ENCODE data around the gene LIPG.

Gene LIPG

GRCh38 chr18:49585781-49586663, 24.2 kb downstream of the LIPG start:
- no peak overlapping the region for H3K27ac ChIP-seq (ENCODE audit: low read depth, low read length)
- H3K9ac ChIP-seq (ENCODE audit: low read length) = no peak overlapping the region
- no peak overlapping the region for H3K4me3 ChIP-seq (ENCODE audit: low read length)
- no peaks in the 10 kb centered on the region for H3K36me3 ChIP-seq (ENCODE audit: control insufficient read depth, insufficient read depth, low read length)
- no peaks in the 10 kb centered on the region for H3K4me1 ChIP-seq (ENCODE audit: control insufficient read depth, insufficient read depth, low read length)
- H3K27me3 ChIP-seq (ENCODE audit: control insufficient read depth, insufficient read depth, low read length) = no peaks in the 10 kb centered on the region

- no peak overlapping the region for H3K27ac ChIP-seq (ENCODE audit: low read depth, low read length)
Observed at GRCh38 chr18:49588171-49588570, 26.3 kb downstream of the LIPG start.

GRCh38 chr18:49588971-49589370, 27.1 kb downstream of the LIPG start:
- H3K27me3 ChIP-seq (ENCODE audit: control insufficient read depth, insufficient read depth, low read length) = no peaks in the 10 kb centered on the region
- no peaks in the 10 kb centered on the region for H3K36me3 ChIP-seq (ENCODE audit: control insufficient read depth, insufficient read depth, low read length)
- H3K9ac ChIP-seq (ENCODE audit: low read length) = no peak overlapping the region
- H3K4me1 ChIP-seq (ENCODE audit: control insufficient read depth, insufficient read depth, low read length) = no peaks in the 10 kb centered on the region
- no peak overlapping the region for H3K27ac ChIP-seq (ENCODE audit: low read depth, low read length)
- no peak overlapping the region for H3K4me3 ChIP-seq (ENCODE audit: low read length)

More at GRCh38 chr18:49588171-49588570, 26.3 kb downstream of the LIPG start:
- H3K4me1 ChIP-seq (ENCODE audit: control insufficient read depth, insufficient read depth, low read length) = no peaks in the 10 kb centered on the region
- H3K36me3 ChIP-seq (ENCODE audit: control insufficient read depth, insufficient read depth, low read length) = no peaks in the 10 kb centered on the region
- H3K4me3 ChIP-seq (ENCODE audit: low read length) = no peak overlapping the region
- no peak overlapping the region for H3K9ac ChIP-seq (ENCODE audit: low read length)
- H3K27me3 ChIP-seq (ENCODE audit: control insufficient read depth, insufficient read depth, low read length) = no peaks in the 10 kb centered on the region

GRCh38 chr18:49590608-49591007, 28.8 kb downstream of the LIPG start:
- H3K4me3 ChIP-seq (ENCODE audit: low read length) = no peak overlapping the region
- H3K36me3 ChIP-seq (ENCODE audit: control insufficient read depth, insufficient read depth, low read length) = no peaks in the 10 kb centered on the region
- H3K27ac ChIP-seq (ENCODE audit: low read depth, low read length) = no peak overlapping the region
- no peak overlapping the region for H3K9ac ChIP-seq (ENCODE audit: low read length)
- no peaks in the 10 kb centered on the region for H3K4me1 ChIP-seq (ENCODE audit: control insufficient read depth, insufficient read depth, low read length)
- H3K27me3 ChIP-seq (ENCODE audit: control insufficient read depth, insufficient read depth, low read length) = no peaks in the 10 kb centered on the region

- H3K4me1 ChIP-seq (ENCODE audit: control insufficient read depth, insufficient read depth, low read length) = no peaks in the 10 kb centered on the region
- H3K27ac ChIP-seq (ENCODE audit: low read depth, low read length) = no peak overlapping the region
- H3K4me3 ChIP-seq (ENCODE audit: low read length) = no peak overlapping the region
- H3K36me3 ChIP-seq (ENCODE audit: control insufficient read depth, insufficient read depth, low read length) = no peaks in the 10 kb centered on the region
- H3K27me3 ChIP-seq (ENCODE audit: control insufficient read depth, insufficient read depth, low read length) = no peaks in the 10 kb centered on the region
- no peak overlapping the region for H3K9ac ChIP-seq (ENCODE audit: low read length)
Observed at GRCh38 chr18:49591271-49591670, 29.4 kb downstream of the LIPG start.

- Histone ChIP-seq H3K27me3 (ENCODE audit: control insufficient read depth, insufficient read depth, low read length) (no peaks in the 10 kb centered on the region), H3K9ac (ENCODE audit: low read length) (no peak overlapping the region), H3K4me3 (ENCODE audit: low read length) (no peak overlapping the region), H3K36me3 (ENCODE audit: control insufficient read depth, insufficient read depth, low read length) (no peaks in the 10 kb centered on the region), H3K4me1 (ENCODE audit: control insufficient read depth, insufficient read depth, low read length) (no peaks in the 10 kb centered on the region), H3K27ac (ENCODE audit: low read depth, low read length) (no peak overlapping the region)
Observed at GRCh38 chr18:49591775-49592174, 29.9 kb downstream of the LIPG start.

GRCh38 chr18:49596687-49597086, 34.8 kb downstream of the LIPG start:
- Histone ChIP-seq H3K27ac (ENCODE audit: low read depth, low read length) (no peak overlapping the region), H3K4me3 (ENCODE audit: low read length) (no peak overlapping the region), H3K4me1 (ENCODE audit: control insufficient read depth, insufficient read depth, low read length) (no peaks in the 10 kb centered on the region), H3K27me3 (ENCODE audit: control insufficient read depth, insufficient read depth, low read length) (no peaks in the 10 kb centered on the region), H3K9ac (ENCODE audit: low read length) (no peak overlapping the region), H3K36me3 (ENCODE audit: control insufficient read depth, insufficient read depth, low read length) (no peaks in the 10 kb centered on the region)

GRCh38 chr18:49597157-49597931, 35.5 kb downstream of the LIPG start:
- no peaks in the 10 kb centered on the region for H3K27me3 ChIP-seq (ENCODE audit: control insufficient read depth, insufficient read depth, low read length)
- H3K36me3 ChIP-seq (ENCODE audit: control insufficient read depth, insufficient read depth, low read length) = no peaks in the 10 kb centered on the region
- no peak overlapping the region for H3K27ac ChIP-seq (ENCODE audit: low read depth, low read length)
- H3K9ac ChIP-seq (ENCODE audit: low read length) = no peak overlapping the region
- no peak overlapping the region for H3K4me3 ChIP-seq (ENCODE audit: low read length)
- no peaks in the 10 kb centered on the region for H3K4me1 ChIP-seq (ENCODE audit: control insufficient read depth, insufficient read depth, low read length)

- no peaks in the 10 kb centered on the region for H3K27me3 ChIP-seq (ENCODE audit: control insufficient read depth, insufficient read depth, low read length)
- no peak overlapping the region for H3K4me3 ChIP-seq (ENCODE audit: low read length)
- no peak overlapping the region for H3K27ac ChIP-seq (ENCODE audit: low read depth, low read length)
- no peaks in the 10 kb centered on the region for H3K36me3 ChIP-seq (ENCODE audit: control insufficient read depth, insufficient read depth, low read length)
- H3K4me1 ChIP-seq (ENCODE audit: control insufficient read depth, insufficient read depth, low read length) = no peaks in the 10 kb centered on the region
- no peak overlapping the region for H3K9ac ChIP-seq (ENCODE audit: low read length)
Observed at GRCh38 chr18:49601211-49601610, 39.4 kb downstream of the LIPG start.

GRCh38 chr18:49608366-49609255, 46.8 kb downstream of the LIPG start:
- no peak overlapping the region for H3K27ac ChIP-seq (ENCODE audit: low read depth, low read length)
- no peaks in the 10 kb centered on the region for H3K36me3 ChIP-seq (ENCODE audit: control insufficient read depth, insufficient read depth, low read length)
- no peaks in the 10 kb centered on the region for H3K27me3 ChIP-seq (ENCODE audit: control insufficient read depth, insufficient read depth, low read length)
- H3K4me1 ChIP-seq (ENCODE audit: control insufficient read depth, insufficient read depth, low read length) = no peaks in the 10 kb centered on the region
- no peak overlapping the region for H3K9ac ChIP-seq (ENCODE audit: low read length)
- no peak overlapping the region for H3K4me3 ChIP-seq (ENCODE audit: low read length)

- Histone ChIP-seq H3K27ac (ENCODE audit: low read depth, low read length) (no peak overlapping the region), H3K4me3 (ENCODE audit: low read length) (no peak overlapping the region)
Observed at GRCh38 chr18:49609256-49610021, 47.6 kb downstream of the LIPG start.

More at GRCh38 chr18:49609256-49610021, 47.6 kb downstream of the LIPG start:
- no peaks in the 10 kb centered on the region for H3K4me1 ChIP-seq (ENCODE audit: control insufficient read depth, insufficient read depth, low read length)
- no peak overlapping the region for H3K9ac ChIP-seq (ENCODE audit: low read length)
- H3K36me3 ChIP-seq (ENCODE audit: control insufficient read depth, insufficient read depth, low read length) = no peaks in the 10 kb centered on the region
- H3K27me3 ChIP-seq (ENCODE audit: control insufficient read depth, insufficient read depth, low read length) = no peaks in the 10 kb centered on the region

Measured in rectal smooth muscle tissue (tissue), 1 donor.